Activated T-cell treated with anti-CD3 and anti-CD28 coated beads for 4 hours (primary cell): Measurements from ENCODE around the gene ZNF524.
A peak's percentile ranks its signal among the peaks of the same experiment; 100 is the strongest.

Experiments used
- DNase-seq: peaks from one replicate; pipeline ENCODE4 v3.0.0-alpha.2; 2020

ZNF524 gene

DNA sequence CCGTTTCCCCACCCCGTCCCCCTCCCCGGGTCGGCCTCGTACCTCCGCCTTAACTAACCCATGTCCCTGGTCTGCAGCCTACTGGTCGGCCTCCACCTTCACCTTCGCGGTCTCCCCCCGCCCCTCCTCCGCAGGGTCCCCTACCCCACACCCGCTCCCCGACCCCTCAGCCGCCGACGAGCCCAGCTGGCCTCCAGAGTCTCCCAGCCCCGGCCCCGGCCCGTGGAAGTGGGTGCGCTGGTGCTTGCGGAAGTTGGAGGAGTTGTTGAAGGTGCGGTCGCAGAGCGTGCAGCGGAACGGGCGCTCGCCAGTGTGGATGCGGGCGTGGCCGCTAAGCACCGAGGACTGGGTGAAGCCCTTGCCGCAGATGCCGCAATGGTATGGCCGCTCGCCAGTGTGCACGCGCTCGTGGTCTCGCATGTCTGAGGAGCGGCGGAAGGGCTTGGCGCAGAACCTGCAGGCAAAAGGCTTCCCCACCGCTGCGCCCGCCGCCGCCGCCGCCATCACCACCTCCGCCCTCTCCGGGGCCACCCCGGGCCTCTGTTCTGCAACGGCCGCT, 21.7 kb downstream of the ZNF524 start:
- DNase-seq: no peak

DNA sequence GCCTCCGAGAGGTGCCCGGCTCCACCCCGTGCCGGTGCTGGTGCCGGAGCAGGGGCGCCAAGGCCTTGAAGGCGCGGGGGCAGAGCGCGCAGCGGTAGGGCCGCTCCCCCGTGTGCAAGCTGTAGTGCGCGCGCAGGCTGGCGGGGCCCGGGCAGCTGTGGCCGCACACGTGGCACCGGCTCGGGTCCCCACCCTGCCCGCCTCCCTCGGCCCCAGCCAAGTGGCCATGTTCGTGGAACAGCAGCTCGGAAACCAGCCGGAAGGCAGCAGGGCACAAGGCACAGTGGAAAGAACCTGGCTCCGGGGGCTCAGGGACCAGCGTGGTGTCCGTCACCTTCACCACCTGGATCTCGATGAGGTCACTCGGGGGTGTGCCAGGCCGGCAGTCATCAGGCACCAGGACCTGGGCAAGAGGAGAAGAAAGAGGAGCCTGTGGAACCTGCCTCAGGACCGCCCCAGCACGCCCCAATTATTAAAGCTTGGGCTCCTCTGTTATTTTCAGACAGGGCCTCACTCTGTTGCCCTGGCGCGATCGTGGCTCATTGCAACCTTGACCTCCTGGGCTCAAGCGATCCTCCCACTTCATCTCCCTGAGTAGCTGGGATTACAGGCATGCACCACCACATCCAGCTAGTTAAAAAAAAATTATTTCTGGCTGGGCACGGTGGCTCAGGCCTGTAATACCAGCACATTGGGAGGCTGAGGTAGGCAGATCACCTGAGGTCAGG, 22.3 kb downstream of the ZNF524 start:
- no peak for DNase-seq

- no peak for DNase-seq
Measured at GRCh38 chr19:55623130-55623529, 23.0 kb downstream of the ZNF524 start.

- no peak for DNase-seq
Measured at GRCh38 chr19:55623561-55623960, 23.5 kb downstream of the ZNF524 start.

DNA sequence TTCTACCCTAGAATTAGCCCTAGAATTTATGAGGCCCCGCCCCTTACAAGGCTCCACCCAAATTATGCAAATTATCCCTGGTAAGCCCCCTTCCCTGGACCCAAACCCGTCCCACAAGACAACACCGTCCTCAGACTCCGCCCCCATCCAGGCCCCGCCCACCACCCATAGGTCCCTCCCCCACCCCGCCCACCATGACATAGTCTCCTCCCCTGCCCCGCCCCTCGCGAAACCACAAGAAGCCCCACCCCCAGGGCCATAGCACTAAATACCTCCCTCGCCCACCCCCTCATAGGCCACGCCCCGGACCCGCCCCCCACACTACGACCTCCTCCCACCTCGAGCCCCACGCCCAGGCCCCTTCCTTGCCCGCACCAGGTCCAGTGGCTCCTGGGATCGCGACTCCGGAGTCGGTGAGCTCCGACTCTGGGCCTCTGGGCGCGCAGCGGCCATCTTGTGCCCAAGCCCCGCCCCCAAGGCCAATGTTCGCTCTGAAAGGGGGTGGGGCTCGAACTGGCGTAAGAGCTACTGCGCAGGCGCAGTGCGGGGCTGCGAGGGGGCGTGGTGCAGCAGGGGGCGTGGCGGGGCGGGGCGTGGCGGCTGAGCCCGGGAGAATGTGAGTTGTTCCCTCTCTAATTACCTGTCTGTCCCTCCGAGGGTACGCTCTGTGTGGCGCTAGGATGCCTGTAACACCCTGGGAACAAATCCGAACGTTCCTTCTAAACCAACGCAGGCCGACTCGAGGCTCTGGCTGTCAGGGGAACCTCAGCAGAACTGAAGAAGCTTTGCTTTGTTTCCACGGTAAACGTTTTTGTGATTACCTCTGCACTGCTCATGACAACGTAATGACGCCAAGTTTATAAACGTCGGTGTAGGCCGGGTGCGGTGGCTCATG, 24.3 kb downstream of the ZNF524 start, which contains the start of gene ZNF784:
TSS of gene ZNF784 (minus strand) at position 458 of the 895 bp plus-strand sequence. CDS start at position 453, 5 bp downstream.
- peak; percentile 91 for DNase-seq

DNA sequence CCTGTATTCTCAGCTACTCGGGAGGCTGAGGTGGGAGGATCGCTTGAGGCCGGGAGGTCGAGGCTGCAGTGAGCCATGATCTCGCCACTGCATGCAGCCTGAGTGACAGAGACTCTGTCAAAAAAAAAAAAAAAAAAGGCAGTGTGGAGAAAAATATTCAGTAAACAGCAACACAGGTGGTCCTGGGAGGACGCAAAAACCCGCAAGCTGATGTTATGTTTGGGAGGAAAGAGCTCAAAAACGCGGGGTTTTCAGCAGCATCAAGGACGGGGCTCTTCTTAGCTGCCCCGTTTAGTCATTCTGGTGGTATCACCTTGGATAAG, 24.9 kb downstream of the ZNF524 start:
- DNase-seq: no peak

DNA sequence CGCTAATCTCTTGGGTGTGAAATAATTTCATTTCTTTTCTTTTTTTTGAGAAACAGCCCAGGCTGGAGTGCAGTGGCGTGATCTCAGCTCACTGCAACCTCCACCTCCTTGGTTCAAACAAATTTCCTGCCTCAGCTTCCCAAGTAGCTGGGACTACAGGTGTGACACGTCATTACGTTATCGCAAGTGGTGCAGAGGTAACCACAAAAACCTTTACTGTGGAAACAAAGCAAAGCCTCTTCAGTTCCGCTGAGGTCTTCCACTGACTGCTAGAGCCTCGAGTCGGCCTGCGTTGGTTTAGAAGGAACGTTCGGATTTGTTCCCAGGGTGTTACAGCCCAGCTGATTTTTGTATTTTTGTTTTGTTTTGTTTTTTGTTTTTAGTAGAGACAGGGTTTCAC, 26.3 kb downstream of the ZNF524 start:
- peak; percentile 50 for DNase-seq

DNA sequence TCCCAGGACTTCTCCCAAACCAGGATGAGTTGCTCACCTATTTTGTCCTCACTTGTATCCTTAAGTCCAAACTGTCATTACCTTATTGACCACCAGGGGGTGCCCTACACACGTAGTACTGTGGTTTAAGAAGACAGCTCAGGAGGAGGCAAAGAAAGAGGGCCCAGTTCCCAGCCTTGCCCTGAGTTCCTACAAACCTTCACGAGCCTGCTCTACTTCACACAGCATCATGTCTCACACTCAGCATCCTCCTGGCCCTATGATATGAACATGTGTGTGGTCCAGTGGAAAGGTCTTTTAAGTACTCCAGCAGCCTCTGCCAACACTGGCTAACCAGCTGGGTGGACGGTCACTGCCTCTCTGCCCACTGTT, 32.4 kb downstream of the ZNF524 start:
- DNase-seq: peak; percentile 92

DNA sequence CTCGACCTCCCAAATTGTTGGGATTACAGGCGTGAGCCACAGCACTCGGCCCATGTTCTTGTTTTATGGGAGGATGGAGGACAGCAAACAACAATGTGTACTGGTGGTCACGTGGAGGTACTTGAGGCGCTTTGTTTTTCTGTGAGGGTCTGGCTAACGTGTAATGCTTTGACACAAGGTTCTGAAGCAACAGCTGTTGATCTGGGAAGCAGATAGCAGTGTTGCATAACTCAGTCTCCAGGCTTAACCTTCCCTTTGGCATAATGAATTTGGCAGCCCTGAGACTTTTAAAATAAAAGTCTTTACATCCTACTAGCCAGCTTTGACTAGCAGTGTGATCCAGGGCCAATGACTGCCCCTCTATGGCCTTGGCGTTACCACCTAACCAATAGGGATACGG, 33.8 kb downstream of the ZNF524 start:
- no peak for DNase-seq

DNA sequence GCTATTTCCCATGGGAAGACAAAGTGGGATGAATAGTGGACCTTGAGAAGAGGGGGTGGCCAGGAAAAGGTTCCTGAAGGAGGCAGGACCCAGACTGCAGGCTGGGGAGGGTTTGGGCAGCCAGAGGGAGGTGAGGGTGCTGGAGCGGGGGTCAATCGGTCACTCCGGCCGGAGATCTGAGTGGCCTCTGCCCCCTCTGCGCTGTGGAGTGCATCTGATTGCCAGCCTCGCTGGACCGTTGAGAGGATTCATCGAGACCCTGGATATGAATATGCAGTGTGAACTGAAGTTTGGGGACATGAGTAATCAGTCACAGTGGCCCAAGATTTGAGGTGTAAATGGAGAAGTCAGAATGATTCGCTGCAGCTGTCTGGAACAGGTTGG, 35.2 kb downstream of the ZNF524 start:
- DNase-seq: no peak

GRCh38 chr19:55635856-55636440, 35.9 kb downstream of the ZNF524 start:
- no peak for DNase-seq

DNA sequence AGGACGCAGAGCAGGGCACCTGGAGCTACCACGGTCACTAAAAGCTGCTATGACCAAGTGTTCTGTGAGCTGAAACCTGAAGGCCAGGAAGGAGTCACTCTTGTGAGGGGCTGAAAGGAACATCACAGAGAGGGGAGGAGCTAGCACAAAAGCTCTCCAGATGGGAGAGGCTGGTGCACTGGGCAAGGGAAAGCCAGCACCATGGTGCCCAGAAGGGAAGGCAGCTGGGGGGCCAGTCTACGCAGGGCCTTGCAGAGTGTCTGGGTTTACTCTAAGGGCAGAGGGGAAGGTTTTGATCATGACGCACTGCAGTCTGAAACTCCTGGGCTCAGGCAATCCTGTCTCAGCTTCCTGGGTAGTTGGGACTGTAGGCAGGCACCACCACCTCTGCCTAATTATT, 36.6 kb downstream of the ZNF524 start:
- DNase-seq: no peak

DNA sequence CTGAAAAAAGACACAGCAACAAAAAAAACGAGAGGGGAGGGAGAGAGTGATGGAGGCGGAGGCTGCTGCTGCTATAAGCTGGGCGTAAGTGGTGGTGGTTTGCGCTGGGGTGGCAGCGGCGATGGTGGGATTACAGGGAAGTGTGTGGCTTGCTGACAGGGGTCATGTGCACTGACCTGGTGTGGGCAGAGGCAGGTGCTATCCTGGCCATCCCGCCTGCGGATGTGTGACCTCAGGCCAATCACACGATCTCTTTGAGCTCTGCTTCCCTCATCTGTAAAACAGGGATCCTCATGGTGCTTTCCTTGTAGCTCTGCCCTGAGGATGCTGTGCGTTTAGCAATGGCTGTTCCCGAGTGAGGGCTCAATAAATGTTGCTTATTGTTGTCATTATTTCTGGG, 37.4 kb downstream of the ZNF524 start:
- no peak for DNase-seq

GRCh38 chr19:55638864-55639359, 38.8 kb downstream of the ZNF524 start:
- DNase-seq: peak; percentile 43

GRCh38 chr19:55640043-55640576, 40.0 kb downstream of the ZNF524 start:
- DNase-seq: peak; percentile 44

- DNase-seq: peak; percentile 44
Measured at GRCh38 chr19:55640577-55641425, 40.7 kb downstream of the ZNF524 start, which contains the start of gene ZNF580. Gene ZNF580, plus strand, starts transcription at chr19:55641002. Its CDS starts 1,507 bp downstream, at chr19:55642509.

- no peak for DNase-seq
Measured at GRCh38 chr19:55641426-55642152, 41.5 kb downstream of the ZNF524 start.

DNA sequence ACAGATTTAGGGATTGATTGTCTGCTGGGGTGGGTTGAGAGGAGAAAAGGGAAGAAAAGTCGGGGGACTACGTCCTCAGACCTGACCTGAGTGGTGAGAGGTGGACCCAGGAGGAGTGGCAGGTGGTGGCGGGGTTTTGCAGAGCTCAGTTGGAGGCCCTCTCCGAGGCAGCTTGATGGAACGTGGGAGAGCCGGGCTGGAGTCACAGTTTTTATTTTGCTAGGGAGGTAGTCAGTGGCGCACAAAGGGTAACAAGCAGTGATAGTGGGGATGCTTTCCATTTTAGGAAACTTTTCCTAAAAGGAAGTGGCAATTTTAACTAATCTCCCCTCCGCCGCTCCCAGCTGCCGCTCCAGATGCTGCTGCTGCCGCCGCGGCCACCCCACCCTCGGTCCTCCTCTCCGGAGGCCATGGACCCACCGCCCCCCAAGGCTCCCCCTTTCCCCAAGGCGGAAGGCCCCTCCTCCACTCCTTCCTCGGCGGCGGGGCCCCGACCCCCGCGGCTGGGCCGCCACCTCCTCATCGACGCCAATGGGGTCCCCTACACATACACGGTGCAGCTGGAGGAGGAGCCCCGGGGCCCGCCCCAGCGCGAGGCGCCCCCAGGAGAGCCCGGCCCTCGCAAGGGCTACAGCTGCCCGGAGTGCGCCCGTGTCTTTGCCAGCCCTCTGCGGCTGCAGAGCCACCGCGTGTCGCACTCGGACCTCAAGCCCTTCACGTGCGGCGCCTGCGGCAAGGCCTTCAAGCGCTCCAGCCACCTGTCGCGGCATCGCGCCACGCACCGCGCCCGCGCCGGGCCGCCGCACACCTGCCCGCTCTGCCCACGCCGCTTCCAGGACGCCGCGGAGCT, 42.3 kb downstream of the ZNF524 start:
- DNase-seq: no peak

- peak; percentile 74 for DNase-seq
Measured at GRCh38 chr19:55643003-55643886, 43.2 kb downstream of the ZNF524 start, which contains the start of gene ZNF581. Gene ZNF581, plus strand, starts transcription at chr19:55643649. Its CDS starts 923 bp downstream, at chr19:55644572.
